Effector memory CD8-positive, alpha-beta T cell (primary cell): Measurements from ENCODE around the gene UGGT1.
"Not testable (repeated sequence)": the region's sequence is repeated elsewhere in the genome, so short reads cannot be mapped to it uniquely, and the experiment has no call there.

Experiments
- ATAC-seq: fragments of 150-1000 bp; cut with Tn5 transposase; replicated peaks from 2 replicates; pipeline ENCODE4 v1.10.0; 2021; ENCODE audit warnings: mild to moderate bottlenecking, moderate library complexity
- DNase-seq, 3 experiments: peaks; one replicate each; pipeline ENCODE4 v3.0.0; 2021
- H3K27ac Mint-ChIP-seq, 2 donors: one replicate each; pipeline ENCODE4 v1.8.0; 2022; ENCODE audit warnings: mild to moderate bottlenecking in 2 of 2, mixed read lengths in 2 of 2, moderate library complexity in 2 of 2
- H3K27me3 Mint-ChIP-seq, 2 donors: one replicate each; pipeline ENCODE4 v1.8.0; 2022; ENCODE audit warnings: mixed read lengths in 2 of 2
- H3K36me3 Mint-ChIP-seq: one replicate; pipeline ENCODE4 v1.8.0; 2022; ENCODE audit warnings: mild to moderate bottlenecking, moderate library complexity, mixed read lengths; ENCODE audit not compliant: insufficient read depth
- H3K4me1 Mint-ChIP-seq, 2 donors: one replicate each; pipeline ENCODE4 v1.8.0; 2022; ENCODE audit warnings: low read depth in 2 of 2, mixed read lengths in 2 of 2
- H3K4me3 Mint-ChIP-seq, 2 donors: one replicate each; pipeline ENCODE4 v1.8.0; 2022; ENCODE audit warnings: mild to moderate bottlenecking in 2 of 2, mixed read lengths in 2 of 2, moderate library complexity in 2 of 2
- H3K9me3 Mint-ChIP-seq, 2 donors: one replicate each; pipeline ENCODE4 v1.8.0; 2022; ENCODE audit warnings: mixed read lengths in 2 of 2

Gene UGGT1

DNA sequence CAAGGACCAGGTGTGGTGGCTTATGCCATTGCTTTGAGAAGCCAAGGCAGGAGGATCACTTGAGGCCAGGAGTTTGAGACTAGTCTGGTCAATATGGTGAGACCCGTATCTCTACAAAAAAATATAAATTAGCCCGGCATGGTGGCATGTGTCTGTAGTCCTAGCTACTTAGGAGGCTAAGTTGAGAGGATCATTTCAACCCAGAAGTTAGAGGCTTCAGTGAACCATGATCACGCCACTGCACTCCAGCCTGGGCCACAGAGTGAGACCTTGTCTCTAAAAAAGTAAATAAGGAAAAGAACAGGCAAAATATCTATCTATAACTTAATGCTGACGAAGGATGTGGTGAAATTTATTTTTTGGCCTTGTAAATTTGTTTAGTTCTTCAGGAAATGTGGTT, 78.1 kb downstream of the UGGT1 start:
- H3K4me1 Mint-ChIP-seq: peaks cover 0 to 1% of the 10 kb centered on the region in 2 donors

DNA sequence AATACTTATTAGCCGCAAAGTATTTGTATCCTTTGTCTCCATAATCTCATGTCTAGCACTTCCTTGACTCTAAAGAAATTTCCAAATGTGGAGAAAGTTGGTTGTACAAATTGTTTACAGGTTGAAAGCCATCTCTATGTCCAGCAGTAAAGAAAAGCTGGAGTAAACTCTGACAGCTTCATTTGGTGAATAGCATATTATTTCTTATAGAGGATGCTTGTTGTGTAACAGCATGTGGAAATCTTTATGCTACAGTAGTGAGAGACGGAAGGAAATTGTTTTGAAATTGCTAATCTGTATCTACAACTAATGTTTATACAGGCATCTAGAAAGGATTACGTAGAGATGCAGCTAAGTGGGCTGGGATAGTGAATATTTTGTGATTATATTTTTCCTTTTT, 78.5 kb downstream of the UGGT1 start:
- peaks cover 91% of the 10 kb centered on the region for H3K36me3 Mint-ChIP-seq
- no peaks in the 10 kb centered on the region for H3K9me3 Mint-ChIP-seq
- H3K4me3 Mint-ChIP-seq: no peak overlapping the region
- H3K27ac Mint-ChIP-seq: peak overlapping the region in 1 of 2 donors; percentile 36
- no peak for ATAC-seq
- no peaks in the 10 kb centered on the region for H3K27me3 Mint-ChIP-seq
- DNase-seq: no peak
- peaks cover 0 to 1% of the 10 kb centered on the region in 2 donors for H3K4me1 Mint-ChIP-seq

More for the DNA sequence above, 78.1 kb downstream of the UGGT1 start:
- DNase-seq (no peak), ATAC-seq (no peak)
- H3K4me3 Mint-ChIP-seq: no peak overlapping the region
- no peaks in the 10 kb centered on the region for H3K27me3 Mint-ChIP-seq
- peaks cover 91% of the 10 kb centered on the region for H3K36me3 Mint-ChIP-seq
- peak overlapping the region in 1 of 2 donors; percentile 36 for H3K27ac Mint-ChIP-seq
- no peaks in the 10 kb centered on the region for H3K9me3 Mint-ChIP-seq

DNA sequence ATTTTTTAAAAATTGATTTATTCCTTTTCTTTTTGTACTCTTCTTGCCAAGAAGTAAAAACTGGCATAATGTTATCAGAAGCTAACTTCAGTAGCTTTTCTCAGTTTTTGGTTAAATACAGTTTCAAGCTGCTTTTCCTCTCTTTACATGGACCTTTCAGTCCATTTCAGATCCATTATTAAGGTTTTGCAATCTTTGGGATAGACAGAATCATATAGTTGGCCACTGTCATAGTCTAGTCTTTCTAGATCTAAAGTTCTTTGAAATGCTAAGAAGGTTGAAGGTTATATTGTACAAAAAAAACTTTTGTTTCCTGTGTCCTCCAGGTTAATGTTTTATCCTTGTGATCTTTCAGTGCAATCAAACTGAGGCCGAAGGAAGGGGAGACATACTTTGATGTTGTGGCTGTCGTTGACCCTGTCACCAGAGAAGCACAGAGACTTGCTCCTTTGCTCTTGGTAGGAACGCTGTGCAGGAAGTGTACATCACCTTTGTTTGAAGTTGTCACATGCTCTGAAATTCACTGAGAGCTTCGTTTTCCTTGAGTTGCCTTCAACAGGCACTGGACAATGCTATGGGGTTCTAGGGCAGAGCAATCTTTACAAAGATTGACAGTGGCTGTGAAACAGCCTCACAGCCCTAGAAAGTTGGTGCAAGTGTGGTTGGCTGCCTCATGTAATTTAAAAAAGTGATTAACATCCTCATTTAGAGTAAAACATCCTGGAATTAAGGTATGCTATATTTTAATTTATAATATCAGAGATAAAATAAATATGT, 79.1 kb downstream of the UGGT1 start:
- H3K9me3 Mint-ChIP-seq: no peaks in the 10 kb centered on the region
- H3K4me1 Mint-ChIP-seq: peaks cover 0 to 1% of the 10 kb centered on the region in 2 donors
- H3K27me3 Mint-ChIP-seq: no peaks in the 10 kb centered on the region
- no peak overlapping the region for H3K4me3 Mint-ChIP-seq
- no peak for ATAC-seq
- peaks cover 91% of the 10 kb centered on the region for H3K36me3 Mint-ChIP-seq
- H3K27ac Mint-ChIP-seq: peak overlapping the region in 1 of 2 donors; percentile 36
- DNase-seq: no peak

DNA sequence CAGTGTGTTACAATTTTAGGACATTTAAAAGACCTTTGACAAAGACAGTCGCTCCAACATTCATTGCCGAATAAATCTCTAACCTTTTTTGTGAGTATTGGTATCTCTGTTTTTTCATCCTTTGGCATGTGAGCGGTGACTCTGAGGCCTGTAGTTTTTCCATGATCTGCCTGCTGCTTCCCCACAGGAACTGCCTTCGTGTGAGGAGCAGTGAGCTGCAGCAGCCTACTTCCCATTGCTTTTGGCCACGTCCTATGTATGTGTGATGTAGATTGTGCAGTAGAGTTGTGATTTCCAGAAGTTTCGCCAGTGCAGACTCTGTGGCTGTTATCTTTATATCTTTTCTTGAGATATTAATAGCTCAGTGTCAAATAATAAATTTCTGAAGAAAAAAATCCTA, 79.8 kb downstream of the UGGT1 start:
- Mint-ChIP-seq H3K27ac (peak overlapping the region in 1 of 2 donors; percentile 66), H3K36me3 (peaks cover 91% of the 10 kb centered on the region)

DNA sequence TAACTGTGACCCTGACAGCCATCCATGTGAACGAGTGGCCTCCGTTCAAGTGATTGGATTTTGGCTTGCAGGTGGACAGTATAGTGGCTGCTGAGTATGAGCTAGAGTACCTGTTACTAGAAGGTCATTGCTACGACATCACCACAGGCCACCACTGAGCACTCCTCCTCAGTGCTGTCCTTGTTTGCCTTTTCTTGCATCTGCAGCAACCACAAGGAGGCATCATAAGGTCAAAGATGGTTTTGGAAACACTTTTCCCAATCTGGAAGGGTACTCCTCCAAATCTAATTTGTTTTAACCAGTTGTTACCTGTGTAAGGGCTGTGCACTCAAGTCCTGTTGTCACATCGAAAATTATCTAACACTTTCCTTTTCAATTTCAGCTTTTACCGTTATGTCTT, 81.2 kb downstream of the UGGT1 start:
- no peak overlapping the region for H3K27ac Mint-ChIP-seq
- DNase-seq: no peak
- no peak for ATAC-seq
- H3K4me3 Mint-ChIP-seq: no peak overlapping the region
- no peaks in the 10 kb centered on the region for H3K9me3 Mint-ChIP-seq
- H3K4me1 Mint-ChIP-seq: peaks cover 0 to 1% of the 10 kb centered on the region in 2 donors
- peaks cover 93% of the 10 kb centered on the region for H3K36me3 Mint-ChIP-seq
- H3K27me3 Mint-ChIP-seq: no peaks in the 10 kb centered on the region

More for the DNA sequence above, 79.8 kb downstream of the UGGT1 start:
- H3K27me3 Mint-ChIP-seq: no peaks in the 10 kb centered on the region
- peaks cover 0 to 1% of the 10 kb centered on the region in 2 donors for H3K4me1 Mint-ChIP-seq
- no peak for DNase-seq
- no peak overlapping the region for H3K4me3 Mint-ChIP-seq
- no peaks in the 10 kb centered on the region for H3K9me3 Mint-ChIP-seq
- ATAC-seq: no peak

DNA sequence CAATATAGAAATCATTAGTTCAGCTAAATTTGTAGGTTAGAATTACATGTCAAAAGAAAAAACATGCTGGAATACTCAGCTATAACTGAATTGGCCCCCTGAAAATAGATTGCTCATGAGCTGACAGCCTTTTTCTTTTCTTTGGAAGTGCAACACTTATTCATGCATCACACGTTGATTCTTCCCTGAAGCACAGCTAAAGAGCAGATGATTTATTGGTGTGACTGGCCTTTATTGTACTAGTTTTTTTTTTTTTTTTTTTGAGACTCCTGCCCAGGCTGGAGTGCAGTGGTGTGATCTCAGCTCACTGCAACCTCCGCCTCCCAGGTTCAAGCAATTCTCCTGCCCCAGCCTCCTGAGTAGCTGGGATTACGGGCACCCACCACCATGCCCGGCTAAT, 83.1 kb downstream of the UGGT1 start:
- H3K4me3 Mint-ChIP-seq, H3K4me1 Mint-ChIP-seq, DNase-seq, H3K27ac Mint-ChIP-seq, ATAC-seq, H3K9me3 Mint-ChIP-seq, H3K27me3 Mint-ChIP-seq: not testable (repeated sequence)
- peaks cover 98% of the 10 kb centered on the region for H3K36me3 Mint-ChIP-seq

DNA sequence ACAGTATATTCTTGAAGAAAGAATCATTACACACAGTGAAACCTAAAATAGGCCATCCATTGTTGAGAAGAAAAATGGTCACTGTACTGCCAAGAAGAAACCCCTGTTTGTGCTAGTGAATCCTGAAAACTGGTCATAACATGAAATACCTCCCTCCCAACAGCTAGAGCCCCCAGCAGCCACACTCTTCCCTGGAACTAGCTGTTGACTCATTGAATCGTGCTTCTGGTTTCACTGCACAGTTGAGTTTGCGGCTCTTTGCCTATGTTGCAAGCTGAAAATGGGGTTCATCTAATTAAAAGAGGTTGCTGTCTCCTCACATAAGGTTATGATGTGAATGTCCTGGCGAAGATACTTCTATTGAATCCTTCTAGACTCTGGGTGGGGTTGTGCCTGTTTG, 86.3 kb downstream of the UGGT1 start:
- DNase-seq (no peak), ATAC-seq (no peak)
- H3K27me3 Mint-ChIP-seq: no peaks in the 10 kb centered on the region
- peak overlapping the region in 1 of 2 donors; percentile 62 for H3K27ac Mint-ChIP-seq
- H3K4me3 Mint-ChIP-seq: no peak overlapping the region
- no peaks in the 10 kb centered on the region for H3K9me3 Mint-ChIP-seq
- H3K36me3 Mint-ChIP-seq: peaks cover 89% of the 10 kb centered on the region
- no peaks in the 10 kb centered on the region for H3K4me1 Mint-ChIP-seq

DNA sequence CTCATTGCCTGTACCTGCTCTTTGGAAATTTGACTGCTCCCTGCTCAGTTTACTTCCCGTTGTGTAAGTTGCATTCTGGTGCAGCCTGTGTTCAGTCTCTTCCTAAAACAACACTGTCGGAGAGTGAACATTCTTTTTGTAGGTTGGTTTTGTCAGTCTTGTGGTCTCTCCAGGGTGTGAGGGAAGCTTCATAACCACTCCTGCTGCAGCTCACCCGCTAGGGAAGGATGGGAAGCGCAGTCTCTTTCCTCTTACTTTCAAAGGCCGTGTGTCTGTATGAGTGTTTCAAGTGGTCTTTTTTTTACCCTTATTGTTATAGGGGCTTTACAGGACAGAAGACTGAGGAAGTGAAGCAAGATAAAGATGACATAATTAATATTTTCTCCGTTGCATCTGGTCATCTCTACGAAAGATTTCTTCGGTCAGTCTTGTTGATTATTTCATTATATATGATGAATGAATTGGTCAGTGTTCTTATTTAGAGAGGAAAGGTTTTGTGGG, 87.2 kb downstream of the UGGT1 start:
- Mint-ChIP-seq H3K27me3 (no peaks in the 10 kb centered on the region), H3K36me3 (peaks cover 88% of the 10 kb centered on the region), H3K27ac (peak overlapping the region in 1 of 2 donors; percentile 62)

DNA sequence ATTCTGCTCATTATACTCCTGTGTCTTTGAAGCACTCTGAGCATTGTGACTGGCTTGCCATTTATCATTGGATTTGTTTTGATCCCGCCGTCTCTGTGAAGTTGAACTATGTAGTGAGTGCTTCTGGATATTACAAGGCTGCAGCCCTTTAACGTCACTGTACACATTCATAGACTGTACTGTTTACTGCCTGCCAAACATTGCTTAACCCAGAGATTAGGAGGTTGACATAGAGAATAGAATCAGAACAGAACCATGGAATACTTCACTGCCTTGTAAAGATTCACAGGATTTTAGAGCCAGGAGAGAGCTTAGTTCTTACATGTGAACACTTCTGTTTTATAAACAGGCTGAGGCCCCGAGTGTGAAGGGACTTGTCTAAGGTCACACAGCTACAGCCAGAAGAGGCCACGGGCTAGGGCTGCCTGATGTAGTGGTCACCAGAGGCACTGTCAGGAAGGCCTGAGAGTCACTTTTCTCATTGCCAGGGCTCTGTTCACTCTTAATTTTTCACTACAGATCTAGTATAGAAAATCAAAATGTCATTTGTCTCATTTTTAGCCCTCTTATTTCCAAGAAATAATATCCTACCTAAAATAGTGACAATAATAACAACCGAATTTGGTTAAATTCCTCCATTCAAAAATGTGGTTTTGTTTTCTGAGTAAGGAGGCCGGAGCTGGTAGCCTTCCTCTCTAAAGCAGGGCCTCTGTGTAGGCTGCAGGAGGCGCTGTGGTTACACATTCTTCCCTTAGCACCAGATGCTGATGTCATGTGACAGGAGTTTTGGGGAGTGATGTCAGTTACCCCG, 87.9 kb downstream of the UGGT1 start:
- H3K9me3 Mint-ChIP-seq: no peaks in the 10 kb centered on the region
- no peaks in the 10 kb centered on the region for H3K4me1 Mint-ChIP-seq
- peaks cover 85% of the 10 kb centered on the region for H3K36me3 Mint-ChIP-seq
- no peak overlapping the region for H3K4me3 Mint-ChIP-seq
- DNase-seq (peak; percentile 18 to 23 (median 20)), ATAC-seq (peak; percentile 55)
- no peaks in the 10 kb centered on the region for H3K27me3 Mint-ChIP-seq
- peak overlapping the region in 1 of 2 donors; percentile 62 for H3K27ac Mint-ChIP-seq

More for the DNA sequence above, 87.2 kb downstream of the UGGT1 start:
- no peak overlapping the region for H3K4me3 Mint-ChIP-seq
- no peak for DNase-seq
- no peaks in the 10 kb centered on the region for H3K4me1 Mint-ChIP-seq
- H3K9me3 Mint-ChIP-seq: no peaks in the 10 kb centered on the region
- ATAC-seq: no peak

DNA sequence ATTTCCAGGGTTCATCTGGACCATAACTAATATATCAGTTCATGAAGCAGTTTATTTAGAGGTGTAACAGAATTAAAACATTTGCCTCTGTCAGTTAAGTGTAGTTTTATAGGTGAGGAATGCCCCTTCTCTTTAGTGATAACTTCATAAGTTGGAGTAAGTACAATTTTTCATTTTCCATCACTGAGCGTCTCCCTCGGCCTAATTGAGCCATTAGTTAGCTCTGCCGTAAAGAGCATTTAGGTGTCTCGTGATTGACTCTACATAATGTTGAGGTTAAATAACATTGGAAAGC, 88.4 kb downstream of the UGGT1 start:
- H3K36me3 Mint-ChIP-seq: peaks cover 80% of the 10 kb centered on the region
- ATAC-seq (no peak), DNase-seq (no peak)
- H3K9me3 Mint-ChIP-seq: no peaks in the 10 kb centered on the region
- H3K27ac Mint-ChIP-seq: peak overlapping the region in 1 of 2 donors; percentile 62
- no peaks in the 10 kb centered on the region for H3K4me1 Mint-ChIP-seq
- no peak overlapping the region for H3K4me3 Mint-ChIP-seq
- no peaks in the 10 kb centered on the region for H3K27me3 Mint-ChIP-seq

DNA sequence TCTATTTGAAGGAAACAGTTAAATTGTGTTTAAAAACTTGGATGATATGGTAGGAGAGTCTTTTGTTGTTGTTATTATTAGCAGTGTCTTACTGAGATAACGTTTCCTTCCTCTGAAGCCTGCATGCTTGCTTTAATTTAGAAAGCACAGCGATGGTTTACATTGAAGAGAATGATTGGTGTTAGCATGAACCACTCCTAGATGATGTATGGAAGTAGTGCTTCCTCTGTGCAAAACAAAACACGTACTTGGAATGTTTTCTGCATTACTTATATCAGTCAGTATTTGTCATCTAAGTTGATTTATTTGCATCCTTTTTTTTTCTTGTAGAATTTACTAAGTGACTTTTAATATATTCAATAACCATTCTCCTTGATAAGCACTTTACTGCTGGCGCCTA, 89.0 kb downstream of the UGGT1 start:
- ATAC-seq (no peak), DNase-seq (no peak)
- Mint-ChIP-seq H3K4me1 (no peaks in the 10 kb centered on the region), H3K27ac (no peak overlapping the region), H3K4me3 (no peak overlapping the region), H3K36me3 (peaks cover 80% of the 10 kb centered on the region), H3K27me3 (no peaks in the 10 kb centered on the region), H3K9me3 (no peaks in the 10 kb centered on the region)

DNA sequence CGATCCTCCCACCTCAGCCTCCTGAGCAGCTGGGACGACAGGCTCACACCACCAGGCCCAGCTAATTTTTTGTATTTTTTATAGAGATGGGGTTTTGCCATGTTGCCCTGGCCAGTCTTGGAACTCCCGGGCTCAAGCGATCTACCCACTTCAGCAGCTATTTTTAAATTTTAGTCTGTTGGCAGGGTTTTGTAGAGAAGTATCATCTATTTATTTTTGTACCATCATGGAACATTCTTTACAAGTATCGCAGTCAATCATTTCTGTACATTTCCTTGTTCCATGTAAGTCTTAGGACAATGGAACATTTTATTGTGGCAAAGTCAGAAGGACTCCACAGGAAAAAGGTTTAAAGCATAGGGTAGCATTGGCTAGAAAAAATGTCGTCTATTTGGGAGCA, 94.6 kb downstream of the UGGT1 start:
- DNase-seq (no peak), ATAC-seq (no peak)
- no peaks in the 10 kb centered on the region for H3K4me1 Mint-ChIP-seq
- no peak overlapping the region for H3K4me3 Mint-ChIP-seq
- no peaks in the 10 kb centered on the region for H3K9me3 Mint-ChIP-seq
- H3K36me3 Mint-ChIP-seq: peaks cover 80% of the 10 kb centered on the region
- no peaks in the 10 kb centered on the region for H3K27me3 Mint-ChIP-seq
- no peak overlapping the region for H3K27ac Mint-ChIP-seq

DNA sequence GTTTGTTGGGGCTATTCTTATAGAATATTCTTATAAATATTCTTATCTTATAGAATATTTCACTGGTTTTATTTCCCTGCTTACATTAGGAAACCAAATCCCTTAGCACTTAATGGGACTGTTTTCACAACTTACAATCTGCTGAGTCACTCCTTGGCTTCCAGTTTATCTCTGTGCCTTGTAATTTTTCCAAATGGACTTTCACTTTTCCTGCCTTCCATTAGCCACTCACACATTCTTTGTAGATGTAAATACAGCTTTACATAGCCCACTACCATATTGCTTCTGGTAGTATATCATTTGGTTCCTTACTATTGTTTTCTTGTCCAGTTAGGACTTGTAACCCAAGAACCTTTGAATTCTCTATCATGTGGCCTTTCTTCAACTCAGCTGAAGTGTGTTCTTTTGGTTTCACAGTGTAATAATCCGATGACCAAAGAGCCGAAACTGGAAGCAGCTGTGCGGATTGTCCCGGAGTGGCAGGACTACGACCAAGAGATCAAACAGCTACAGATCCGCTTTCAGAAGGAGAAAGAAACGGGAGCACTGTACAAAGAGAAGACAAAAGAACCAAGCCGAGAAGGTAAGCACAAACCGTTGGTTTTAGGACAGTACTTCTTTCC, 96.1 kb downstream of the UGGT1 start:
- ATAC-seq (no peak), DNase-seq (no peak)
- H3K4me1 Mint-ChIP-seq: no peaks in the 10 kb centered on the region
- H3K36me3 Mint-ChIP-seq: peaks cover 77% of the 10 kb centered on the region
- no peak overlapping the region for H3K4me3 Mint-ChIP-seq
- H3K27me3 Mint-ChIP-seq: no peaks in the 10 kb centered on the region
- no peaks in the 10 kb centered on the region for H3K9me3 Mint-ChIP-seq
- H3K27ac Mint-ChIP-seq: no peak overlapping the region
